ENCODE results near the gene WWOX. TPM values are rescaled to one million over a fixed set of nuclear protein-coding genes. Genes with fewer than 3 reads are reported as not detected.

The WWOX gene
- total RNA-seq, 1 experiment from 2014 or later: 15.6 TPM

GRCh38 chr16:78706637-78707036 is 607.2 kb downstream of the WWOX start:
- Histone ChIP-seq H3K9me3 (ENCODE audit: control insufficient read depth, low read depth, low read length) (no peaks in the 10 kb centered on the region), H3K14ac (ENCODE audit: insufficient read depth, low read length) (no peak overlapping the region)

More at GRCh38 chr16:78706637-78707036, 607.2 kb downstream of the WWOX start:
- Histone ChIP-seq H4K8ac (replicated peaks; ENCODE audit: insufficient read length, low read depth, low read length) (no peak overlapping the region), H2BK15ac (ENCODE audit: low read depth, low read length) (no peak overlapping the region), H4K5ac (ENCODE audit: insufficient read length, low read depth, low read length) (no peak overlapping the region), H3T11ph (ENCODE audit: low read length) (no peak overlapping the region), H3K18ac (ENCODE audit: insufficient read length, low read depth, low read length) (no peak overlapping the region), H2BK12ac (ENCODE audit: insufficient read length, low read depth, low read length) (no peak overlapping the region), H3K56ac (ENCODE audit: insufficient read length, low read depth, low read length) (no peak overlapping the region), H3K27me3 (ENCODE audit: insufficient read depth, low read length) (no peaks in the 10 kb centered on the region), H3K27ac (ENCODE audit: insufficient read length, low read depth, low read length) (no peak overlapping the region), H4K20me1 (ENCODE audit: control insufficient read depth, insufficient read depth, insufficient read length) (no peaks in the 10 kb centered on the region), H3K79me2 (ENCODE audit: insufficient read depth, low read length) (no peaks in the 10 kb centered on the region), H2BK20ac (ENCODE audit: low read depth, low read length, poor library complexity, severe bottlenecking) (no peak overlapping the region), H3K79me1 (ENCODE audit: insufficient read depth, low read depth, low read length, poor library complexity, severe bottlenecking) (no peaks in the 10 kb centered on the region), H3K23ac (ENCODE audit: insufficient read length, low read depth, low read length) (no peak overlapping the region), H2BK120ac (ENCODE audit: low read depth, low read length, poor library complexity, severe bottlenecking) (no peak overlapping the region), H3K4ac (ENCODE audit: low read depth, low read length) (no peak overlapping the region), H2AFZ (ENCODE audit: low read length) (no peak overlapping the region), H3K4me1 (ENCODE audit: insufficient read depth, low read length) (no peaks in the 10 kb centered on the region), H3K4me2 (ENCODE audit: insufficient read depth, insufficient read length, low read length) (no peak overlapping the region), H3K9ac (ENCODE audit: extremely low read depth, insufficient read length, low read length) (no peak overlapping the region), H3K23me2 (ENCODE audit: insufficient read length, low read depth, low read length, poor library complexity, severe bottlenecking) (peaks cover under 1% of the 10 kb centered on the region), H2AK5ac (ENCODE audit: insufficient read length, low read length) (no peak overlapping the region), H2BK5ac (ENCODE audit: insufficient read length, low read length) (no peak overlapping the region), H4K91ac (ENCODE audit: insufficient read length, low read depth, low read length) (no peak overlapping the region)
- no peaks in the 10 kb centered on the region for H3K27me3 Mint-ChIP-seq (ENCODE audit: low read depth)
- DNase-seq: no peak
- no peak overlapping the region for H3K4me3 Mint-ChIP-seq
- H3K4me1 Mint-ChIP-seq: peaks cover 0 to 10% of the 10 kb centered on the region in 2 experiments; a peak in 2 of 4 replicates
- peaks cover 0 to 2% of the 10 kb centered on the region in 2 experiments; a peak in 2 of 5 replicates for H3K9me3 Mint-ChIP-seq
- TF ChIP-seq CTCF (conservative IDR thresholded peaks at IDR 0.05): 0 out of 3 replicates have a peak, but pooled peaks have one; percentile 14
- H3K27ac Mint-ChIP-seq: no peak overlapping the region
- WGBS (ENCODE audit: extremely low coverage, insufficient read length, low lambda C conversion rate): no CpG with 5 or more reads among the region's 6 CpGs
- H3K36me3 Mint-ChIP-seq (ENCODE audit: insufficient read depth in 1 of 3, low read depth in 3 of 3): no peaks in the 10 kb centered on the region; a peak in 2 of 7 replicates
